Transverse colon (tissue), 4 donors: Measurements from ENCODE around the gene MAN2C1. TPM values are rescaled to one million over a fixed set of nuclear protein-coding genes. Genes with fewer than 3 reads are reported as not detected.

Experiments used
- DNase-seq: peaks from one replicate; pipeline ENCODE4 v3.0.0-alpha.2; 2019
- H3K27ac ChIP-seq, 4 donors: fragments of 200-600 bp; sonication (generic); 2 replicates each; pipeline ENCODE4 v1.5.1; 2016 to 2018; ENCODE audit warnings: inconsistent platforms in 4 of 4
- H3K27me3 ChIP-seq: fragments of 200-600 bp; sonication (generic); 2 replicates; pipeline ENCODE4 v1.5.1; 2017; ENCODE audit warnings: inconsistent platforms
- H3K36me3 ChIP-seq, 4 donors: fragments of 200-600 bp; sonication (generic); 2 replicates each; pipeline ENCODE4 v1.5.1; 2017 to 2019; ENCODE audit warnings: inconsistent platforms in 4 of 4
- H3K4me1 ChIP-seq, 4 donors: fragments of 200-600 bp; sonication (generic); 2 replicates each; pipeline ENCODE4 v1.5.1; 2017 to 2020; ENCODE audit warnings: inconsistent platforms in 4 of 4
- H3K4me3 ChIP-seq, 4 donors: fragments of 200-600 bp; sonication (generic); 1 replicate in 1 of 4; 2 replicates in 3 of 4; pipeline versions ENCODE4 v1.5.1 to v1.6.1; 2017 to 2019; ENCODE audit warnings: inconsistent platforms in 4 of 4
- H3K9me3 ChIP-seq, 2 donors: fragments of 200-600 bp; sonication (generic); 2 replicates each; pipeline ENCODE4 v1.5.1; 2017 to 2019; ENCODE audit warnings: inconsistent platforms in 2 of 2
- EP300 ChIP-seq: sonication (generic); formaldehyde crosslinking; IDR thresholded peaks from one replicate; pipeline ENCODE4 v1.6.1; 2017; ENCODE audit warnings: antibody characterized with exemption, low read depth
- POLR2A ChIP-seq: fragments of 450-650 bp; IDR thresholded peaks from one replicate; pipeline ENCODE4 v1.6.1; 2016; ENCODE audit warnings: antibody characterized with exemption, mild to moderate bottlenecking, moderate library complexity
- POLR2AphosphoS5 ChIP-seq, 3 donors: sonication (generic); formaldehyde crosslinking; IDR thresholded peaks; one replicate each; pipeline ENCODE4 v1.6.1; 2016; ENCODE audit warnings: antibody characterized with exemption in 3 of 3
- WGBS, 2 donors: methylation state at CpG; one replicate each; pipeline ENCODE4 v1.1.5; 2018; ENCODE audit warnings: low coverage in 1 of 2; 5-methylcytosine and 5-hydroxymethylcytosine counted together
- in situ Hi-C, 4 donors: fragments of 200-750 bp; cut with MboI; loops; one replicate each; pipeline versions ENCODE4 v1.15.0 to v1.15.1; 2017; ENCODE audit warnings: low sequenced_read_pairs in 3 of 4, low pct_ligation_motif_present in 1 of 4, low pct_unique_long_range_greater_than_20kb in 1 of 4
- intact Hi-C: fragments of 100-400 bp; cut with DNase I; formaldehyde crosslinking; loops from one replicate; pipeline ENCODE4 v1.15.1; 2023; ENCODE audit warnings: low total_unique reads
- total RNA-seq, 4 donors: library from RNA; depleted of rRNA; stranded (reverse); fragments of >200 nt; gene quantifications; one replicate each; pipeline ENCODE4 v1.1.0, GENCODE V29; 2016
- TF ChIP-seq, protein P1 (sequence below), 5 experiments: fragments of 200-600 bp in 3 of 5; fragments of 450-650 bp in 2 of 5; sonication (generic) in 3 of 5; IDR thresholded peaks; 1 replicate in 2 of 5; 2 replicates in 3 of 5; pipeline ENCODE4 v1.5.1; 2016 to 2017; ENCODE audit warnings: antibody characterized with exemption in 5 of 5, inconsistent platforms in 3 of 5, mild to moderate bottlenecking in 2 of 5, moderate library complexity in 1 of 5

MAN2C1 gene
- total RNA-seq, 4 donors from 2014 or later, result 215 to 559 (median 411) TPM

GRCh38 chr15:75371901-75372688 is 3.7 kb upstream of the MAN2C1 start:
- TF ChIP-seq EP300 (no peak), POLR2AphosphoS5 (IDR thresholded peaks at IDR 0.05) (no peak), POLR2A (no peak)
- TF ChIP-seq, protein P1, sequence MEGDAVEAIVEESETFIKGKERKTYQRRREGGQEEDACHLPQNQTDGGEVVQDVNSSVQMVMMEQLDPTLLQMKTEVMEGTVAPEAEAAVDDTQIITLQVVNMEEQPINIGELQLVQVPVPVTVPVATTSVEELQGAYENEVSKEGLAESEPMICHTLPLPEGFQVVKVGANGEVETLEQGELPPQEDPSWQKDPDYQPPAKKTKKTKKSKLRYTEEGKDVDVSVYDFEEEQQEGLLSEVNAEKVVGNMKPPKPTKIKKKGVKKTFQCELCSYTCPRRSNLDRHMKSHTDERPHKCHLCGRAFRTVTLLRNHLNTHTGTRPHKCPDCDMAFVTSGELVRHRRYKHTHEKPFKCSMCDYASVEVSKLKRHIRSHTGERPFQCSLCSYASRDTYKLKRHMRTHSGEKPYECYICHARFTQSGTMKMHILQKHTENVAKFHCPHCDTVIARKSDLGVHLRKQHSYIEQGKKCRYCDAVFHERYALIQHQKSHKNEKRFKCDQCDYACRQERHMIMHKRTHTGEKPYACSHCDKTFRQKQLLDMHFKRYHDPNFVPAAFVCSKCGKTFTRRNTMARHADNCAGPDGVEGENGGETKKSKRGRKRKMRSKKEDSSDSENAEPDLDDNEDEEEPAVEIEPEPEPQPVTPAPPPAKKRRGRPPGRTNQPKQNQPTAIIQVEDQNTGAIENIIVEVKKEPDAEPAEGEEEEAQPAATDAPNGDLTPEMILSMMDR (IDR thresholded peaks at IDR 0.05), result no peak
- 94 to 97% methylated on average over 8 to 11 of the region's 11 CpGs for WGBS, 2 donors
- Histone ChIP-seq H3K4me3 (no peak overlapping the region), H3K27ac (no peak overlapping the region), H3K9me3 (no peaks in the 10 kb centered on the region), H3K27me3 (no peaks in the 10 kb centered on the region), H3K4me1 (peaks cover 8 to 22% (median 18%) of the 10 kb centered on the region in 4 donors), H3K36me3 (peaks cover 0 to 31% (median 15%) of the 10 kb centered on the region in 4 donors)
- intact Hi-C loops, result no loop called here
- in situ Hi-C loops, result loop anchor here in 3 of 4 donors (25.0 kb wide), 1 partner anchor 265 kb away; the partner anchor contains the start of genes IMP3 (in 3 of the 3), SNUPN (in 3 of the 3) and SNX33 (in 3 of the 3)
- DNase-seq, result no peak

GRCh38 chr15:75371486-75371885 is 3.1 kb upstream of the MAN2C1 start:
- intact Hi-C loops (no loop called here), in situ Hi-C loops (loop anchor here in 3 of 4 donors (25.0 kb wide), 1 partner anchor 266 kb away; the partner anchor contains the start of genes IMP3 (in 3 of the 3), SNUPN (in 3 of the 3) and SNX33 (in 3 of the 3))
- Histone ChIP-seq H3K27me3 (no peaks in the 10 kb centered on the region), H3K36me3 (peaks cover 0 to 31% (median 15%) of the 10 kb centered on the region in 4 donors), H3K4me1 (peaks cover 8 to 22% (median 18%) of the 10 kb centered on the region in 4 donors), H3K27ac (no peak overlapping the region), H3K9me3 (no peaks in the 10 kb centered on the region), H3K4me3 (no peak overlapping the region)
- no peak for DNase-seq
- TF ChIP-seq, protein P1 (IDR thresholded peaks at IDR 0.05), result no peak
- TF ChIP-seq POLR2AphosphoS5 (IDR thresholded peaks at IDR 0.05) (no peak), EP300 (no peak), POLR2A (no peak)
- 83 to 94% methylated on average over 1 of the region's 1 CpG for WGBS, 2 donors

GRCh38 chr15:75369897-75370581 is 1.6 kb upstream of the MAN2C1 start:
- intact Hi-C loops (no loop called here), in situ Hi-C loops (loop anchor here in 3 of 4 donors (10.0 to 25.0 kb wide), 2 partner anchors 85 to 267 kb away; partner anchors contain the start of genes IMP3 (in 3 of the 3), SNUPN (in 3 of the 3), SNX33 (in 3 of the 3) and SIN3A (in 1 of the 3))
- no peak for TF ChIP-seq POLR2AphosphoS5 (IDR thresholded peaks at IDR 0.05)
- TF ChIP-seq EP300, result no peak
- no peak for TF ChIP-seq POLR2A
- TF ChIP-seq, protein P1 (IDR thresholded peaks at IDR 0.05), result no peak
- H3K36me3 ChIP-seq, result peaks cover 0 to 28% (median 11%) of the 10 kb centered on the region in 4 donors
- 88 to 94% methylated on average over 5 to 7 of the region's 7 CpGs for WGBS, 2 donors
- H3K27ac ChIP-seq, result peak overlapping the region; percentile 94 to 99 (median 99)
- H3K27me3 ChIP-seq, result no peaks in the 10 kb centered on the region
- H3K4me1 ChIP-seq, result peaks cover 8 to 22% (median 18%) of the 10 kb centered on the region in 4 donors
- H3K4me3 ChIP-seq, result peak overlapping the region in 1 of 4 donors; percentile 81
- no peaks in the 10 kb centered on the region for H3K9me3 ChIP-seq
- no peak for DNase-seq
